A673 (cell line): ENCODE data around the gene GET4.

Experiments
- EZH2 ChIP-seq: fragments of 200-600 bp; sonication (generic); IDR thresholded peaks from 2 replicates; pipeline ENCODE4 v1.6.1; 2017; ENCODE audit warnings: borderline replicate concordance, low read depth, mild to moderate bottlenecking, mixed read lengths, antibody characterized with exemption, low read length; ENCODE audit not compliant: poor library complexity, severe bottlenecking
- TF ChIP-seq, protein P1 (sequence below): fragments of 300-800, 200-600 bp; sonication (generic); conservative IDR thresholded peaks from 2 replicates; pipeline ENCODE4 v1.5.1; 2017; ENCODE audit warnings: low read depth, mild to moderate bottlenecking, antibody characterized with exemption, low read length, moderate library complexity, mixed read lengths

DNA sequence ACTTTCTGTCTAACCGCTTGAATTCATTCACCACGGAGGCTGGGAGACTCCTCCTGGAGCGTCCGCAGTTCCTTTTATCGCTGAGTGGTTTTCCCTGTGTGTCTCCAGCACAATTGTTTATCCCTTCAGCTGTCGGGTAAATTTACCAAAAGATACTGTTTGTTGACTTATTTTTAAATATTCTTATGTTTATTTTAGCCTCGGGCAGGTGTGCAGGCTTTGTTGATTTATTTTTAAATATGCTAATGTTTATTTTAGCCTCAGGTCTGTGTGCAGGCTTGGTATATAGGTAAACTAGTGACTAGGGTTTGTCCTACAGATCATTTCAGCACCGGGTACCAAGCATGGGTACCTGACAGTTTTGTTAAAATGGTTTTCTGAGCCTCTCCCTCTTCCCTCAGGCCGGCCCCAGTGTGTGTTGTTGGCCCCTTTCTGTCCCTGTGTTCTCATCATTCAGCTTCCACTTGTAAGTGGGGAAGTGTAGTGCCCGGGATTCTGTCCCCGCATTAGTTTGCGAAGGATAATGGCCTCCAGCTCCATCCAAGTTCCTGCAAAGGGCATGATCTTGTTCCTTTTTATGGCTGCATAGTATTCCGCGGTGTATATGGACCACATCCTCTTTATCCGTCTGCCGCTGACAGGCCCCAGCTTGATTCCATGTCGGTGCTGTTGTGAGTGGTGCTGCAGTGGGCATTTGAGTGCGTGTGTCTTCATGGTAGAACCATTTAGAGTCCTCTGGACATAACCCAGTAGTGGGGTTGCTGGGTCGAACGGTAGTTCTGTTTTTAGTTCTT is 5.3 kb downstream of the GET4 start:
- TF ChIP-seq, protein P1, sequence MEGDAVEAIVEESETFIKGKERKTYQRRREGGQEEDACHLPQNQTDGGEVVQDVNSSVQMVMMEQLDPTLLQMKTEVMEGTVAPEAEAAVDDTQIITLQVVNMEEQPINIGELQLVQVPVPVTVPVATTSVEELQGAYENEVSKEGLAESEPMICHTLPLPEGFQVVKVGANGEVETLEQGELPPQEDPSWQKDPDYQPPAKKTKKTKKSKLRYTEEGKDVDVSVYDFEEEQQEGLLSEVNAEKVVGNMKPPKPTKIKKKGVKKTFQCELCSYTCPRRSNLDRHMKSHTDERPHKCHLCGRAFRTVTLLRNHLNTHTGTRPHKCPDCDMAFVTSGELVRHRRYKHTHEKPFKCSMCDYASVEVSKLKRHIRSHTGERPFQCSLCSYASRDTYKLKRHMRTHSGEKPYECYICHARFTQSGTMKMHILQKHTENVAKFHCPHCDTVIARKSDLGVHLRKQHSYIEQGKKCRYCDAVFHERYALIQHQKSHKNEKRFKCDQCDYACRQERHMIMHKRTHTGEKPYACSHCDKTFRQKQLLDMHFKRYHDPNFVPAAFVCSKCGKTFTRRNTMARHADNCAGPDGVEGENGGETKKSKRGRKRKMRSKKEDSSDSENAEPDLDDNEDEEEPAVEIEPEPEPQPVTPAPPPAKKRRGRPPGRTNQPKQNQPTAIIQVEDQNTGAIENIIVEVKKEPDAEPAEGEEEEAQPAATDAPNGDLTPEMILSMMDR = no peak
- no peak for TF ChIP-seq EZH2
